HG03064 (cell line): Measurements from ENCODE around the gene KRT34.

Experiments used
- ATAC-seq: cut with Tn5 transposase; IDR thresholded peaks from one replicate; pipeline ENCODE4 v1.9.1; 2021; ENCODE audit warnings: low read depth; ENCODE audit not compliant: unreplicated experiment

KRT34 gene

DNA sequence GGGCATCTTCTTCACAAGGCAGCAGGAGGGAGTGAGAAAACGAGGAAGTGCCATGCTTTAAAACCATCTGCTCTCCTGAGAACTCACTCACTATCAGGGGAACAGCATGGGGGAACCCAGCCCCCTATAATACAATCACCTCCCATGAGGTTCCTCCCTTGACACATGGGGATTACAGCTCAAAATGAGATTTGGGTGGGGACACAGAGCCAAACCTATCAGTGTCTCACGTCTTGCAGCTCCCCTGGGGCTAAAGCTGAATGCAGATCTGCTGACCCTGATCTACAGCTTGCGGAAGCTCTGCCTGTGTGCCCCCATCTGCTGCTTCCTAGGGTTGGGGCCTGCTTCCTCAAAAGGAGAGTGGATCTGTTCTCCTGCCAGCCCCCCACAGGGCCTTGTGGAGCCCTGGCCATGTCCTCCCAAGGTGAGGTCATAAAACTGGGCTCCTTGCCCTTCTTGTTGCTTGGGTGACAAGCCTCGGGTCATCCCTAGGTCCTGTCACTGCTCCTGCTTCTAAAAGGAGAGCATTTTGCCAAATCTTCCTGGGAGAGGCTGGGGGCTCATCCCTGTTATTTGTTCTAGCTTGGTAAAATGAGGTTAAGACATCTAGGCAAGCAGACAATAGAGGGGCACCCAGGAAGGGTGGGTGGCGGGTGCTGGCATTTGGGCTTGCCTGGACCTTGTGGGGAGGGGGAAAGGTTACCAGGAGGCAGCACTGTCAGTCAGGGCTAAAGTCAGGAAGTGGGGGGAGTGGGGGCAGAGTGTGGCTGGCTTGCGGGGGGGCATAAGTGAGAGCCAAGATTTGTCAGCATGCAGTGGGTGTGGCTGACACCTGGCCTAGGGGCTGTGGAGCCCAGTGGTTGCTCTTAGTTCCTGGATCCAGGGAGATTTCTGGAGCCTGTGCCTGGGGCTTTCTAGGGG is 47.5 kb downstream of the KRT34 start:
- ATAC-seq: no peak

DNA sequence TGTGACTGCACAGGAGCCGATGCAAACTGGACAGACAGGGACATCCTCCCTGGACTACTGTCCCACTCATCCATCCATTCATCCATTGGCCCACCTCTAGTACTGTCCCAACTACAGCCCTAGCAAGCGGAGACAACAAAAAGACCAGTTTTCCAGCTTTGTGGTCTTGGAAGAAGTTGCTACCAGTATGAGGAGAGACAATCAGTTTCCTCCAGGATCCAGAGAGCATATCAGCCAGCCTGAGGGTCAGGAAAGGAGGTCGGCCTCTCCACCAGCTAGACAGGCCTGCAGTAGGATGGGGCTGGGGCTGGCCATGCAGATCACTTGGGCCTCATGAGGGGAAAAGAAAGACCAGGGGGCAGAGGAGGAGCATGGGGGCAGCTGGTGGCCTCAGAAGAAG is 48.3 kb downstream of the KRT34 start:
- no peak for ATAC-seq

DNA sequence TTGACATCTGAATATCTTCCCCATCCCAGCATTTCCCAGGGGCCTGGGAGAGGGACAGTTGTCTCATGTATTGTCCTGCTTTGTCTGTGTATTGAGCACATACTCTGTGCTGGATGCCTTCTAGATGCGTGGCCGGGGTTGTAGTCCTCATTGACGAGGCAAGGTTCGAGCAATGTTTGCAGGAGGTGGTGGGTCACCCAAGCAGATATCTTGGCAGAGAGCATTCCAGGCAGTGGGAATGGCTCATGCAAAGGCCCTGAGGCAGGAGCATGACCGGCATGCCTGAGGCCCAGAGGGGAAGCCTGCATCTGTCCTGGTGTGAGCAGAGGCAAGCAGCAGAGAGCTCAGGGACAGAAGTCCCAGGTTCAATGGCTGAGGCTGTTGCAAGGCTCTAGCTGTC is 49.0 kb downstream of the KRT34 start:
- ATAC-seq: no peak

DNA sequence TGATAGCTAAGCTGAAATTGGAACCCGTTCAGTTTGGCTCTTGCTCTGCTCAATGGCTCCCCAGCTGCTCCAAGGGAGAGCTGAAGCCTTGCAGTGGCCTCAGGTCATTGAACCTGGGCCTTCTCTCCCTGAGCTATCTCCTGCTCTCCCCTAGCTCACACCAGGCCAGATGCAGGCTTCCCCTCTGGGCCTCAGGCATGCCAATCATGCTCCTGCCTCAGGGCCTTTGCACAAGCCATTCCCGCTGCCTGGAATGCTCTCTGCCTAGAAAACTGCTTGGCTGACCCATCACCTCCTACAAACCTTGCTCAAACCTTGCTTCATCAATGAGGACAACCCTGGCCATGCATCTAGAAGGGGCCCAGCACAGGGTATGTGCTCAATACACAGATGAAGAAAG is 49.9 kb downstream of the KRT34 start:
- ATAC-seq: no peak

DNA sequence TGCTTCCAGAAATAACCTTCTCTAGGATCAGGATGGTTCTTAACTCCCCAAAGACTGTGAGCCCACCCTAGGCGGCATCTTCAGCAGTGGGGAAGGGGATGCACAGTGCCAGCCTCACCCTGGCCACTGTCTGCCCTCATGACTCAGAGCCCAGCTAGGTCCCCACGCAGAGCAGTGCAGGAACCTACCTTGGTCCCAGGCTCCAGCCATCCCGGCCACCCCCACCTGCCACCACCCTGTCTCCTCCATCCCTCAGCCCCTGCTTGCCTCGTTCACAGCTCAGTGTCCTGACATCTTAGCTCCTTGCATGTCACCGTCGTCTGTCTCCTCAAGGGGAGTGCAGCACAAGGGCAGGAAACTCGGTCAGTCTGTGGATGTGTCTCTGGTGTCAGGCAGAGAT is 50.5 kb downstream of the KRT34 start:
- ATAC-seq: no peak

DNA sequence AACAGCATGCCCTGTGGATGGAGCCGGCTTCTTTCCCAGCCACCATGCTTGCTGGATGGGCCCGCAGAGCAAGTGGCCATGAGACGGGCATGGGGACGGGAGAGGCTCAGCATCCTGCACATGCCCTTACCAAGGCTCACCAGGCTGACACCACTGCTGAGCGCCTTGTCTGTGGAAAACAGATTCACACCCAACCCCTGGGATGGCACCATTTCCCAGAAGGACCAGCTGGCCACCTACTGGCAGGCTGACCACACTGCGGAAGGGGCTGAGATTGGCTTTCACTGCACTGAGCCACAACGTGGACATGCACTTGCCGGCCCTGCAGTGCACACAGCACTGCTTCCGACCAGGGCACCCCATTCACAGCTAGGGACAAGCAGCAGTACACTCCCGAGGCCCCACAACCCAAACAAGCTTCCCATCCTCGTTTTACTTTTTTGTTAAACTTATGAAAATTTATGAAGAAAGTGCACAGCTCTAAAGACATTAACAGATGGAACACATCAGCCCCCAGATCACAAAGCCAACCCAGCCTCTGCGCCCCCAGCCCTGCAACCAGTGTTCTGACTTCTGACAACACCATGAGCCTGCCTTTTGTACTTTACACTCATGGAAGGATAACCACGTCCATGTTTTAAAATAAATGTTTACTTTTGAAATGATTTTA is 52.7 kb downstream of the KRT34 start:
- ATAC-seq: no peak

DNA sequence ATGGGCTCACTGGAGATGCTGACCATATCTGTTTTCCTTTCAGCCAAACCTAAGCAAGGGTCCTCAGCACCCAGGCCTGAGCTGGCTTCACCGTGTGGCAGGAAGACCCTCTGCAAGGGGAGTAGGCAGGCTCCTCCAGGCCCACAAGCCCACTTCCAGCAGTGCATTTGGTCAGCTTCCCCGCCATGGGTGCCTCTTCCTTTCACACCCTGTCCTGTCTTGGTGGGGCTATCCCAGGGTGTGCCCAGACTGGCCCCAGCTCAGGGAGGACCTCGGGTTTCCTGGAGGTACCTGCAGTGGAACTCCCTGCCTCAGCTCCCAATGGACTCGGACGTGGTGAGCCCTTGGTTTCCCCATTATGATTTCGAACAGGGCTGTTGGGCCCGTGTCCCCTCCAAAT is 53.9 kb downstream of the KRT34 start:
- no peak for ATAC-seq
